Measurements from ENCODE around the gene NPW. TPM values are rescaled to one million over a fixed set of nuclear protein-coding genes. Genes with fewer than 3 reads are reported as not detected.

Gene NPW
- total and polyA plus RNA-seq, 2 donors (not counting 1 experiment from before 2014, with no cell fraction given) = 0.20 to 0.99 TPM

DNA sequence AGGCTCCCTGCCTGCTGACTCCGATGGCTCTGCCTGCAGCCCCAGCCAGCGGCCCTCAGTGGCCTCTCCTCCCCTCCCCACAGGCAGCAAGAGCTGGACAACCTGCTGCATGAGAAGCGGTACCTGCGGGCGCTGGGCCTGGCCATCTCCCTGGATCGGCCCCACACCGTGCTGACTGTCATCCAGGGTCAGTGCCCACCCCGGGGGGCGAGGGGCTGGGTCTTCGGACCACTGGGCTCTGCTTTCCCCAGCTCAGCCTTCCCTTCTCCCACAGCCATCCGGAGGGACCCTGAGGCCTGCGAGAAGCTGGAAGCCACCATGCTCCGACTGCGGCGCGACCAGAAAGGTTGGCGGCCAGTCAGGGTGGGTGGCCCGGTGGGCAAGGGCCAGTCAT, 41.7 kb upstream of the NPW start:
- H3K79me2 ChIP-seq (ENCODE audit: control insufficient read depth, insufficient read depth, low read length) = peaks cover 6% of the 10 kb centered on the region
- no peak overlapping the region for H2AFZ ChIP-seq (ENCODE audit: low read length)
- TF ChIP-seq, protein P1, sequence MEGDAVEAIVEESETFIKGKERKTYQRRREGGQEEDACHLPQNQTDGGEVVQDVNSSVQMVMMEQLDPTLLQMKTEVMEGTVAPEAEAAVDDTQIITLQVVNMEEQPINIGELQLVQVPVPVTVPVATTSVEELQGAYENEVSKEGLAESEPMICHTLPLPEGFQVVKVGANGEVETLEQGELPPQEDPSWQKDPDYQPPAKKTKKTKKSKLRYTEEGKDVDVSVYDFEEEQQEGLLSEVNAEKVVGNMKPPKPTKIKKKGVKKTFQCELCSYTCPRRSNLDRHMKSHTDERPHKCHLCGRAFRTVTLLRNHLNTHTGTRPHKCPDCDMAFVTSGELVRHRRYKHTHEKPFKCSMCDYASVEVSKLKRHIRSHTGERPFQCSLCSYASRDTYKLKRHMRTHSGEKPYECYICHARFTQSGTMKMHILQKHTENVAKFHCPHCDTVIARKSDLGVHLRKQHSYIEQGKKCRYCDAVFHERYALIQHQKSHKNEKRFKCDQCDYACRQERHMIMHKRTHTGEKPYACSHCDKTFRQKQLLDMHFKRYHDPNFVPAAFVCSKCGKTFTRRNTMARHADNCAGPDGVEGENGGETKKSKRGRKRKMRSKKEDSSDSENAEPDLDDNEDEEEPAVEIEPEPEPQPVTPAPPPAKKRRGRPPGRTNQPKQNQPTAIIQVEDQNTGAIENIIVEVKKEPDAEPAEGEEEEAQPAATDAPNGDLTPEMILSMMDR (conservative IDR thresholded peaks at IDR 0.05 in 1 of 2, IDR thresholded peaks at IDR 0.05 in 1 of 2; ENCODE audit: low read depth in 1 of 2, low read length in 2 of 2) = no peak
- TF ChIP-seq EZH2 (IDR thresholded peaks at IDR 0.05; ENCODE audit: low read length, missing control alignments) = no peak
- DNase-seq (ENCODE audit: low read depth in 2 of 2) = no peak
- no peaks in the 10 kb centered on the region for H3K4me1 ChIP-seq (ENCODE audit: control insufficient read depth, extremely low read depth, insufficient read depth, low read length)
- H3K27me3 ChIP-seq (ENCODE audit: control insufficient read depth, insufficient read depth, low read length) = peaks cover 19% of the 10 kb centered on the region
- H4K20me1 ChIP-seq (ENCODE audit: control insufficient read depth, extremely low read depth, insufficient read depth, low read length) = no peaks in the 10 kb centered on the region
- H3K27ac ChIP-seq (ENCODE audit: insufficient read depth, low read length) = no peak overlapping the region
- H3K36me3 ChIP-seq (ENCODE audit: control insufficient read depth, insufficient read depth, low read length) = peaks cover 37% of the 10 kb centered on the region
- H3K9ac ChIP-seq (ENCODE audit: insufficient read depth, low read length) = no peak overlapping the region
- no peak overlapping the region for H3K4me3 ChIP-seq (replicated peaks in 1 of 4; ENCODE audit: control extremely low read depth in 1 of 4, insufficient read depth in 1 of 4, low read depth in 3 of 4, low read length in 4 of 4)
- H3K4me2 ChIP-seq (ENCODE audit: extremely low read depth, insufficient read depth, low read length) = no peak overlapping the region
- H3K9me3 ChIP-seq (ENCODE audit: control insufficient read depth, insufficient read depth, low read depth, low read length) = no peaks in the 10 kb centered on the region

DNA sequence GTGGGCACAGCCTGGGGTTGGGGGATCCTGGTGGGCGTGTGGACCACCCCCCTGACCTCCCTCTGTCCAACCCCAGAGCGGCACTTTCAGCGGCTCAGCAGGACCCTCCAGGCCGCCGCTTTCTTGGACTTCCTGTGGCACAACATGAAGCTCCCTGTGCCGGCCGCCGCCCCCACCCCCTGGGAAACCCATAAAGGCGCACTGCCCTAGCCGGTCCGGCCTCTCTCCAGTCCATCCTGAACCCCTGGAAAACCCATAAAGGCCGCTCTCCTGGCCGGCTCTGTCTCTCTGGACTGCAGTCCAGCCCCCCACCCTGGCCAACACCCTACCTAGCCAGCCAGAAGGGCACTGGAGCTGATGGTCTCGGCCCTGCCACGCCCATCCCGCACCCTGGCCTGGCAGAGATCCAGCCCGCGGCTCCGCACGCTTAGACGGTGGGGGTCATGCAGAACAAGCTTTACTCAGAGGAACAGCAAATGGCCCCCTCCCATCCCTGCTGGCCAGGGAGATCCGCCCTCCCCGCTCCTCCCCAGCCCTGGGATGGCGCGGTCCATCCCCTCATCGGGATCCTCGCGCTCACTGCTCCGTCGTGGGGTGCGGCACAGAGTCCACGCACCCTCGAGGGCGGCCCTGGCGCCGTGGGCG, 41.0 kb upstream of the NPW start:
- Histone ChIP-seq H2AFZ (ENCODE audit: low read length) (no peak overlapping the region), H3K79me2 (ENCODE audit: control insufficient read depth, insufficient read depth, low read length) (peaks cover 1% of the 10 kb centered on the region), H3K9me3 (ENCODE audit: control insufficient read depth, insufficient read depth, low read depth, low read length) (no peaks in the 10 kb centered on the region), H3K4me1 (ENCODE audit: control insufficient read depth, extremely low read depth, insufficient read depth, low read length) (no peaks in the 10 kb centered on the region), H3K9ac (ENCODE audit: insufficient read depth, low read length) (no peak overlapping the region), H3K4me2 (ENCODE audit: extremely low read depth, insufficient read depth, low read length) (no peak overlapping the region), H4K20me1 (ENCODE audit: control insufficient read depth, extremely low read depth, insufficient read depth, low read length) (no peaks in the 10 kb centered on the region), H3K27me3 (ENCODE audit: control insufficient read depth, insufficient read depth, low read length) (peaks cover 19% of the 10 kb centered on the region), H3K4me3 (replicated peaks in 1 of 4; ENCODE audit: control extremely low read depth in 1 of 4, insufficient read depth in 1 of 4, low read depth in 3 of 4, low read length in 4 of 4) (no peak overlapping the region), H3K36me3 (ENCODE audit: control insufficient read depth, insufficient read depth, low read length) (peaks cover 37% of the 10 kb centered on the region), H3K27ac (ENCODE audit: insufficient read depth, low read length) (no peak overlapping the region)
- TF ChIP-seq, protein P1 (conservative IDR thresholded peaks at IDR 0.05 in 1 of 2, IDR thresholded peaks at IDR 0.05 in 1 of 2; ENCODE audit: low read depth in 1 of 2, low read length in 2 of 2) = no peak
- TF ChIP-seq EZH2 (IDR thresholded peaks at IDR 0.05; ENCODE audit: low read length, missing control alignments) = no peak
- no peak for DNase-seq (ENCODE audit: low read depth in 2 of 2)

DNA sequence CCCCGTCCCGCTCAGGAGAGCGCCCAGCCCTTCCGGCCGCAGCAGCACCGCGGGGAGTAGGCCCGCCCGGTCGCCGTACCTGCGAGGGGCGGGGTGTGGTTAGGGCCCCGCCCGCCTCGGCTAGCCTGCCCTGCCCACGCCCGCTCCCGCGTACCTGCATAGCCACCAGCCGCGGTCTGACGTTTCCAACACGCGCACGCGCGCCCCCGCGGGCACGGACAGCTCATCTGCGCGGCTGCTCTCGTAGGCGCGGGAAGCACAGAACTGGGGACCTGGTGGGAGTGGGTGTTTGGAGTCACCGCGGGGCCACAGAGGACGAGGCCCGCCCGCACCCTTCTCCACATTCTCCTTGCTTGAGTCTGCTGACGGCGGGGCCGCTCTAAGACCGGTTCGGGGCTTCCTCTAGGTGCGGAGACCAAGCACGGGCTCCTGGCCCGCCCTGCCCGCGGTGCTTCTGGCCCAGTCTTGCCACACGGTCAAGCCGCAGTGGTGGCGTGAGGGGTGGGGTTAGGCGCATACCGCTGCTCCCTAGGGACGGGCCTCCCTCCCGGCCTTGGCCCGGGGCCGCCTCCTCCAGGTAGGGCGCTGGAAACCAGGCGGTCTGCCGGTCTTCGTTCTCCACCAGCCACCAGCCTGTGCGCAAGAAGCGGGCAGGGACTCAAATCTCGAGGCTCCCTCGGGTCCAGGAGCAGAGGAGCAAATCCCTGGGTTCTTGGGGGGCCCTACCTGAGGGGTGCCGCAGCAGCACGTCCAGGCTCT, 40.1 kb upstream of the NPW start:
- Histone ChIP-seq H4K20me1 (ENCODE audit: control insufficient read depth, extremely low read depth, insufficient read depth, low read length) (no peaks in the 10 kb centered on the region), H3K9ac (ENCODE audit: insufficient read depth, low read length) (no peak overlapping the region), H3K27me3 (ENCODE audit: control insufficient read depth, insufficient read depth, low read length) (peaks cover 19% of the 10 kb centered on the region), H3K4me2 (ENCODE audit: extremely low read depth, insufficient read depth, low read length) (no peak overlapping the region), H3K9me3 (ENCODE audit: control insufficient read depth, insufficient read depth, low read depth, low read length) (no peaks in the 10 kb centered on the region), H2AFZ (ENCODE audit: low read length) (no peak overlapping the region), H3K4me3 (replicated peaks in 1 of 4; ENCODE audit: control extremely low read depth in 1 of 4, insufficient read depth in 1 of 4, low read depth in 3 of 4, low read length in 4 of 4) (no peak overlapping the region), H3K79me2 (ENCODE audit: control insufficient read depth, insufficient read depth, low read length) (no peaks in the 10 kb centered on the region), H3K4me1 (ENCODE audit: control insufficient read depth, extremely low read depth, insufficient read depth, low read length) (no peaks in the 10 kb centered on the region), H3K27ac (ENCODE audit: insufficient read depth, low read length) (no peak overlapping the region), H3K36me3 (ENCODE audit: control insufficient read depth, insufficient read depth, low read length) (peaks cover 37% of the 10 kb centered on the region)
- TF ChIP-seq EZH2 (IDR thresholded peaks at IDR 0.05; ENCODE audit: low read length, missing control alignments) = no peak
- TF ChIP-seq, protein P1 (conservative IDR thresholded peaks at IDR 0.05 in 1 of 2, IDR thresholded peaks at IDR 0.05 in 1 of 2; ENCODE audit: low read depth in 1 of 2, low read length in 2 of 2) = no peak
- no peak for DNase-seq (ENCODE audit: low read depth in 2 of 2)
